Measurements from ENCODE around the gene PTGES3L. TPM values are rescaled to one million over a fixed set of nuclear protein-coding genes. Genes with fewer than 3 reads are reported as not detected.

PTGES3L gene
- total and polyA plus RNA-seq, 7 experiments from 2014 or later, result 0.69 to 0.94 TPM; not detected in 5

GRCh38 chr17:42918902-42919521 is 60.9 kb downstream of the PTGES3L start:
- Mint-ChIP-seq H3K27me3 (peaks cover 0 to 28% (median 0%) of the 10 kb centered on the region in 5 donors), H3K36me3 (no peaks in the 10 kb centered on the region)

More at GRCh38 chr17:42918902-42919521, 60.9 kb downstream of the PTGES3L start:
- Histone ChIP-seq H3K9me3 (ENCODE audit: control insufficient read depth in 2 of 3, low read length in 3 of 3) (no peaks in the 10 kb centered on the region), H3K4me3 (ENCODE audit: low read length) (no peak overlapping the region), H3K27me3 (ENCODE audit: control insufficient read depth in 2 of 2, insufficient read depth in 2 of 2, low read length in 2 of 2) (no peaks in the 10 kb centered on the region), H3K27ac (ENCODE audit: low read depth, low read length) (no peak overlapping the region), H3K4me1 (ENCODE audit: control insufficient read depth in 2 of 2, insufficient read depth in 2 of 2, low read length in 2 of 2) (no peaks in the 10 kb centered on the region), H3K36me3 (ENCODE audit: control insufficient read depth in 2 of 3, insufficient read depth in 3 of 3, low read length in 3 of 3) (no peaks in the 10 kb centered on the region)
- H3K4me1 Mint-ChIP-seq, result peaks cover 0 to 3% (median 0%) of the 10 kb centered on the region in 7 donors
- CTCF ChIA-PET, result interaction anchor here (0.5 kb wide), 1 partner anchor 67 kb away, joined by 3 read pairs; no protein-coding TSS in a partner anchor
- no peaks in the 10 kb centered on the region for H3K9me3 Mint-ChIP-seq
- H3K27ac Mint-ChIP-seq, result no peak overlapping the region
- POLR2A ChIA-PET, result interaction anchor here (0.6 kb wide), 1 partner anchor 189 kb away, joined by 3 read pairs; no protein-coding TSS in a partner anchor
- ATAC-seq, result no peak
- no peak for DNase-seq
- intact Hi-C loops (cut with micrococcal nuclease), result no loop called here
- no peak overlapping the region for H3K4me3 Mint-ChIP-seq

Other genes starting within 250 kb of the PTGES3L start
- 100 to 1,000 TPM in 2 of 5 experiments, 10 to 100 TPM in 3; 50.9 to 212 (median 95.4) TPM for gene EZH1, start 235.0 kb downstream of the PTGES3L start, total RNA-seq
- 10 to 100 TPM; 30.2 to 51.4 TPM for gene EZH1, start 235.0 kb downstream of the PTGES3L start, polyA plus RNA-seq
- not detected for gene RAMP2, start 218.9 kb downstream of the PTGES3L start, total RNA-seq
- gene RAMP2, start 218.9 kb downstream of the PTGES3L start, polyA plus RNA-seq, result not detected
- gene VPS25, start 206.6 kb downstream of the PTGES3L start, total RNA-seq, result 10 to 100 TPM; 24.3 to 60.6 (median 37.7) TPM
- 10 to 100 TPM; 55.0 to 57.2 TPM for gene VPS25, start 206.6 kb downstream of the PTGES3L start, polyA plus RNA-seq
- under 1 TPM; 0.10 to 0.51 (median 0.24) TPM for gene WNK4, start 199.5 kb downstream of the PTGES3L start, total RNA-seq
- not detected for gene WNK4, start 199.5 kb downstream of the PTGES3L start, polyA plus RNA-seq
- 10 to 100 TPM in 4 of 5 experiments, 1 to 10 TPM in 1; 7.6 to 48.1 (median 27.6) TPM for gene COA3, start 181.4 kb downstream of the PTGES3L start, total RNA-seq
- gene COA3, start 181.4 kb downstream of the PTGES3L start, polyA plus RNA-seq, result 100 to 1,000 TPM; 108 to 118 TPM
- not detected for gene CNTD1, start 181.2 kb downstream of the PTGES3L start, total RNA-seq
- under 1 TPM; 0.24 to 0.32 TPM for gene CNTD1, start 181.2 kb downstream of the PTGES3L start, polyA plus RNA-seq
- gene BECN1, start 155.8 kb downstream of the PTGES3L start, total RNA-seq, result 100 to 1,000 TPM in 3 of 5 experiments, 10 to 100 TPM in 2; 84.7 to 130 (median 107) TPM
- gene BECN1, start 155.8 kb downstream of the PTGES3L start, polyA plus RNA-seq, result 100 to 1,000 TPM; 111 to 124 TPM
- gene PSME3, start 146.7 kb downstream of the PTGES3L start, total RNA-seq, result 100 to 1,000 TPM in 1 of 5 experiments, 10 to 100 TPM in 4; 53.8 to 116 (median 65.9) TPM
- 100 to 1,000 TPM; 109 to 116 TPM for gene PSME3, start 146.7 kb downstream of the PTGES3L start, polyA plus RNA-seq
- gene AOC2, start 135.5 kb downstream of the PTGES3L start, total RNA-seq, result 1 to 10 TPM; 3.0 to 3.5 (median 3.2) TPM
- not detected for gene AOC2, start 135.5 kb downstream of the PTGES3L start, polyA plus RNA-seq
- 1 to 10 TPM in 4 of 5 experiments, under 1 TPM in 1; 0.98 to 2.0 (median 1.1) TPM for gene AOC3, start 128.9 kb downstream of the PTGES3L start, total RNA-seq
- gene AOC3, start 128.9 kb downstream of the PTGES3L start, polyA plus RNA-seq, result not detected
- not detected for gene G6PC1, start 79.3 kb downstream of the PTGES3L start, total RNA-seq
- not detected for gene G6PC1, start 79.3 kb downstream of the PTGES3L start, polyA plus RNA-seq
- 10 to 100 TPM; 46.5 to 86.7 (median 56.6) TPM for gene AARSD1, start 15.6 kb downstream of the PTGES3L start, total RNA-seq
- gene AARSD1, start 15.6 kb downstream of the PTGES3L start, polyA plus RNA-seq, result 10 to 100 TPM; 45.2 to 48.5 TPM
- gene RUNDC1, start 485 bp upstream of the PTGES3L start, total RNA-seq, result 10 to 100 TPM; 12.2 to 21.4 (median 19.4) TPM
- gene RUNDC1, start 485 bp upstream of the PTGES3L start, polyA plus RNA-seq, result 10 to 100 TPM; 13.2 to 17.0 TPM
- 1,000 to 10,000 TPM in 4 of 5 experiments, 100 to 1,000 TPM in 1; 951 to 1,861 (median 1,662) TPM for gene RPL27, start 18.3 kb upstream of the PTGES3L start, total RNA-seq
- 1,000 to 10,000 TPM; 2,130 to 2,713 TPM for gene RPL27, start 18.3 kb upstream of the PTGES3L start, polyA plus RNA-seq
- gene IFI35, start 26.7 kb upstream of the PTGES3L start, total RNA-seq, result 100 to 1,000 TPM in 1 of 5 experiments, 10 to 100 TPM in 4; 23.5 to 145 (median 32.1) TPM
- gene IFI35, start 26.7 kb upstream of the PTGES3L start, polyA plus RNA-seq, result 10 to 100 TPM; 49.8 to 50.6 TPM
- 10 to 100 TPM; 12.8 to 50.9 (median 34.9) TPM for gene VAT1, start 42.3 kb upstream of the PTGES3L start, total RNA-seq
- gene VAT1, start 42.3 kb upstream of the PTGES3L start, polyA plus RNA-seq, result 10 to 100 TPM; 34.9 to 52.3 TPM
- under 1 TPM in 4 of 5 experiments, not detected in 1; 0.08 to 0.74 (median 0.38) TPM for gene RND2, start 45.2 kb upstream of the PTGES3L start, total RNA-seq
- gene RND2, start 45.2 kb upstream of the PTGES3L start, polyA plus RNA-seq, result under 1 TPM; 0.15 to 0.33 TPM
- 10 to 100 TPM in 1 of 5 experiments, 1 to 10 TPM in 4; 2.6 to 54.1 (median 5.4) TPM for gene BRCA1, start 145.3 kb upstream of the PTGES3L start, total RNA-seq
- 1 to 10 TPM; 1.1 to 3.0 TPM for gene BRCA1, start 145.3 kb upstream of the PTGES3L start, polyA plus RNA-seq
- gene NBR1, start 191.1 kb upstream of the PTGES3L start, total RNA-seq, result 10 to 100 TPM; 44.6 to 83.0 (median 64.3) TPM
- 10 to 100 TPM; 72.2 to 93.2 TPM for gene NBR1, start 191.1 kb upstream of the PTGES3L start, polyA plus RNA-seq
- 10 to 100 TPM; 10.4 to 20.7 (median 13.9) TPM for gene TMEM106A, start 231.8 kb upstream of the PTGES3L start, total RNA-seq
- gene TMEM106A, start 231.8 kb upstream of the PTGES3L start, polyA plus RNA-seq, result 1 to 10 TPM; 1.6 to 6.6 TPM
- 1 to 10 TPM in 2 of 5 experiments, under 1 TPM in 1, not detected in 2; 0.72 to 2.0 (median 1.7) TPM for gene CCDC200, start 248.5 kb upstream of the PTGES3L start, total RNA-seq
- 1 to 10 TPM in 1 of 2 donors, not detected in 1; 1.3 TPM for gene CCDC200, start 248.5 kb upstream of the PTGES3L start, polyA plus RNA-seq

Measured in naive thymus-derived CD4-positive, alpha-beta T cell (primary cell).